DOHH2 (cell line): ENCODE results near the gene RTN4IP1.
"Not testable (repeated sequence)": the region's sequence is repeated elsewhere in the genome, so short reads cannot be mapped to it uniquely, and the experiment has no call there.

ENCODE experiments used
- EZH2phosphoT487 ChIP-seq: fragments of 200-600 bp; sonication (generic); IDR thresholded peaks from 2 replicates; pipeline ENCODE4 v1.6.1; 2017; ENCODE audit warnings: borderline replicate concordance, mild to moderate bottlenecking, antibody characterized with exemption, low read length, moderate library complexity, mixed read lengths
- TF ChIP-seq, protein P1 (sequence below): fragments of 200-600 bp; sonication (generic); IDR thresholded peaks from one replicate; pipeline ENCODE4 v1.5.1; 2014; ENCODE audit warnings: antibody characterized with exemption, mild to moderate bottlenecking, low read depth, low read length; ENCODE audit not compliant: poor library complexity, severe bottlenecking

DNA sequence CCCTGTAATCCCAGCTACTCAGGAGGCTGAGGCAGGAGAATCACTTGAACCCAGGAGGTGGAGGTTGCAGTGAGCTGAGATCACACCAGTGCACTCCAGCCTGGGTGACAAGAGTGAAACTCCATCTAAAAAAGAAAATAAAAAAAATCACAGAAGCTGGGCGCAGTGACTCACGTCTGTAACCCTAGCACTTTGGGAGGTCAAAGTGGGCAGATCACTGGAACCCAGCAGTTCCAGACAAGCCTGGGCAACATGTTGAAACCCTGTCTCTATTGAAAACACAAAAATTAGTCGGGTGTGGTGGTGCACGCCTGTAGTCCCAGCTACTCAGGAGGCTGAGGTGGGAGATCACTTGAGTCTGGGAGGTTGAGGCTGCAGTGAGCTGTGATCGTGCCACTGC, 69.6 kb downstream of the RTN4IP1 start:
- TF ChIP-seq, protein P1, sequence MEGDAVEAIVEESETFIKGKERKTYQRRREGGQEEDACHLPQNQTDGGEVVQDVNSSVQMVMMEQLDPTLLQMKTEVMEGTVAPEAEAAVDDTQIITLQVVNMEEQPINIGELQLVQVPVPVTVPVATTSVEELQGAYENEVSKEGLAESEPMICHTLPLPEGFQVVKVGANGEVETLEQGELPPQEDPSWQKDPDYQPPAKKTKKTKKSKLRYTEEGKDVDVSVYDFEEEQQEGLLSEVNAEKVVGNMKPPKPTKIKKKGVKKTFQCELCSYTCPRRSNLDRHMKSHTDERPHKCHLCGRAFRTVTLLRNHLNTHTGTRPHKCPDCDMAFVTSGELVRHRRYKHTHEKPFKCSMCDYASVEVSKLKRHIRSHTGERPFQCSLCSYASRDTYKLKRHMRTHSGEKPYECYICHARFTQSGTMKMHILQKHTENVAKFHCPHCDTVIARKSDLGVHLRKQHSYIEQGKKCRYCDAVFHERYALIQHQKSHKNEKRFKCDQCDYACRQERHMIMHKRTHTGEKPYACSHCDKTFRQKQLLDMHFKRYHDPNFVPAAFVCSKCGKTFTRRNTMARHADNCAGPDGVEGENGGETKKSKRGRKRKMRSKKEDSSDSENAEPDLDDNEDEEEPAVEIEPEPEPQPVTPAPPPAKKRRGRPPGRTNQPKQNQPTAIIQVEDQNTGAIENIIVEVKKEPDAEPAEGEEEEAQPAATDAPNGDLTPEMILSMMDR: not testable (repeated sequence)
- TF ChIP-seq EZH2phosphoT487: not testable (repeated sequence)
